Effector CD4-positive, alpha-beta T cell (primary cell): Measurements from ENCODE around the gene LNX1.

Experiments used
- DNase-seq: peaks from one replicate; pipeline ENCODE4 v3.0.0-alpha.2; 2020

LNX1 gene

GRCh38 chr4:53571936-53572599, 19.2 kb downstream of the LNX1 start:
- no peak for DNase-seq

GRCh38 chr4:53563824-53564223, 27.5 kb downstream of the LNX1 start:
- DNase-seq: no peak

- no peak for DNase-seq
These were observed 28.9 kb downstream of the LNX1 start for GRCh38 chr4:53562409-53562808.

GRCh38 chr4:53559021-53559620, 32.2 kb downstream of the LNX1 start:
- no peak for DNase-seq

GRCh38 chr4:53558065-53558801, 33.1 kb downstream of the LNX1 start:
- no peak for DNase-seq

- no peak for DNase-seq
These were observed 33.6 kb downstream of the LNX1 start for GRCh38 chr4:53557669-53558064.

GRCh38 chr4:53556651-53557050, 34.6 kb downstream of the LNX1 start:
- no peak for DNase-seq

GRCh38 chr4:53553486-53554210, 37.6 kb downstream of the LNX1 start:
- no peak for DNase-seq

GRCh38 chr4:53552711-53553110, 38.6 kb downstream of the LNX1 start:
- DNase-seq: no peak

- no peak for DNase-seq
These were observed 39.3 kb downstream of the LNX1 start for GRCh38 chr4:53551958-53552357.

- no peak for DNase-seq
These were observed 39.9 kb downstream of the LNX1 start for GRCh38 chr4:53551281-53551864.

GRCh38 chr4:53548662-53549061, 42.6 kb downstream of the LNX1 start:
- DNase-seq: no peak

GRCh38 chr4:53547983-53548382, 43.3 kb downstream of the LNX1 start:
- no peak for DNase-seq

- DNase-seq: no peak
These were observed 45.2 kb downstream of the LNX1 start for GRCh38 chr4:53545942-53546581.

- no peak for DNase-seq
These were observed 46.0 kb downstream of the LNX1 start for GRCh38 chr4:53545273-53545672.

GRCh38 chr4:53543561-53543960, 47.7 kb downstream of the LNX1 start:
- no peak for DNase-seq

GRCh38 chr4:53541577-53542206, 49.6 kb downstream of the LNX1 start:
- DNase-seq: no peak

- DNase-seq: no peak
These were observed 52.5 kb downstream of the LNX1 start for GRCh38 chr4:53538756-53539155.

- no peak for DNase-seq
These were observed 53.7 kb downstream of the LNX1 start for GRCh38 chr4:53537606-53538005.

GRCh38 chr4:53536328-53536727, 55.0 kb downstream of the LNX1 start:
- no peak for DNase-seq

GRCh38 chr4:53535567-53535966, 55.7 kb downstream of the LNX1 start:
- no peak for DNase-seq

GRCh38 chr4:53534684-53535083, 56.6 kb downstream of the LNX1 start:
- no peak for DNase-seq
